GM12873 (cell line): Measurements from ENCODE around the gene WFDC1.

ENCODE experiments used
- CTCF ChIP-seq: IDR thresholded peaks from 2 replicates; pipeline ENCODE4 v1.5.1; 2012; ENCODE audit warnings: low read depth, mild to moderate bottlenecking, moderate library complexity, low read length, control low read depth; ENCODE audit not compliant: insufficient read depth; ENCODE audit errors: missing control alignments

WFDC1 gene

DNA sequence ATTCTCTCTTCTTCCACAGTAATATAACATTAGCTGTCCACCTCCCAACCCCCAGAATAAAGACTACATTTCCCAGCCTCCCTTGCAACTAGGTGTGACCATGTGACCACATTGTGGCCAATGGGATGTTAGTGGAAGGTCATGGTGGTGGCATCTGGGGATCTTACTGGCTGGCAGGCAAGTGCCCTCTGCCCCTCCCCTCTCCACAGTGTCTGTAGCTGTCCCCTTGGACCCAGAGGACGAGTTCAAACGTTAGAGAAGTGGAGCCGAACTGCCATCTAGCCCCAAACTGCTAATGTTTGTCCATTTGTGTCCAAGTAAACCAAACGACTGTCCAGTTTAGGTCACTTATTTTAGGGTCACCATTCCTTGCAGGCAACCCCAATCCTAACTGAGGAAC is 28.2 kb upstream of the WFDC1 start:
- TF ChIP-seq CTCF = no peak

DNA sequence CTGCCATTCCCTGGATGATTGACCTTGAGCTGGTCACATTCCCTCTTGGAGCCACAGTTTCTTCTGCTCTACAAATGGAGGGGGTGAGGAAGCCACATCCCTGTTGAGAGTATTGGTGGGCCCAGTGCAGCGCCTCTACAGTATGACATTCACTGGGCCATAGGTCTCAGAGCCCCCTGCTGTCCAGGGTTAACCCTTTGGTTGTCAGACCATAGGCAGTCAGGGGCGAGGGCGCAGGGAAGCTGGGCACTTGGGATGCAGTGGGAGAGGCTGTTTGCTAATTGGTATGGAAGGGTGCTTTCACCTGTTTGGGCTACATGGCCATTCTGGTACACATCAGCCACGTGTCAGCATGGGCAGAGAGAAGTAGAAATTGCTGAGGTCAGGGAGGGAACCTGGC is 27.3 kb upstream of the WFDC1 start:
- no peak for TF ChIP-seq CTCF

DNA sequence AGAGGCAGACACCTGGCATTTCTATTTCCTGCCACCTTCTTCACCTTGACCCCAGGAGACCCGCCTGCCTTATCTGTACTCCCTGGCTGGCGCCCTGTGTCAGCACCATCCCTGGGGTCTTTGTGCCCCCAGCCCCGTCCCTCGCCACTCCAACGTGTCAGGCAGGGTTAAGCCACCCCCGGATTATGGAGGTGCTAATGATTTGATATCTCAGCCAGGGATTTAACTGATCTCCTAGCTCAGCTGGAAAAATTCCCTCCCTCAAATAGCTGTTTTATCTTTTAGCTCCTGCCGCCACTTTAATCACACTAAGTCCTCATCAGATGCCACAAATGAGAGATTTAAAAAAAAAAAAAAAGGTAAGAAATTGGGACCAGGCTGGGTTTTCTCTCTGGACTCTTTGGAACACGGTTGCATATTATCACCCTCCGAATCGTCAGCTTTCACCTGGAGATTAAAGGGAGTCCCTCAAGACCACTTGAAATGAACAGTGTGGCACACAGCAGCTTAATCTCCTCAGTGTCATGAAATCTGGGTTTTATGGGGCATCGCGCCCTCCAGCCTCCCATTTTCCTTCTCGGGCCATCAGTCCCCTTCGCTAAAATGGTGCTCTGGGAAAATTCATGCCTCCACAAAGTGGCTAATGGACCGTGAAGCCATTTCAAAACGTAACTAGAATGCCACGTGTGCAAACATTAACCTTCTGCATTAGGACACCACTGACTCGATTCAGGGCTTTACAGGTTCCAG is 26.2 kb upstream of the WFDC1 start:
- no peak for TF ChIP-seq CTCF

DNA sequence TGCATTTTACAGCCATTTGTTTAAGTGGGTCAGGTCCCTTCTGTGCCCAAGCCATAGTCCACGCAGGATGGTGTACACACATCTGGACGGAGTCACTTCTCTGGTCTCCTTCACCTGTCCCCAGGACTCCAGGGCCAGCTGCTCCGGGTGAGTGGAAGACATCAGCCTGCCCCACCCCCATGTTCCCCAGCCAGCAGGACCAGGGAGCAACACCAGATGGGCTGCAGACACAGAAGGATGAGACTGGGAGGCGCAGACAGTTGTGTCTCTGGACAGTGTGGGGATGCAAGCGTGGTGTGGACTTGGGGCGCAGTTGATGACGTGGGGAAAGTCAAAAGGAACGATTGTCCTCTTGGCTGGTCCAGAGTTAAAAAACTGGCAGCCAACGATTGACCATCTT is 24.6 kb upstream of the WFDC1 start:
- TF ChIP-seq CTCF = no peak

GRCh38 chr16:84270531-84270930 is 24.1 kb upstream of the WFDC1 start:
- no peak for TF ChIP-seq CTCF

DNA sequence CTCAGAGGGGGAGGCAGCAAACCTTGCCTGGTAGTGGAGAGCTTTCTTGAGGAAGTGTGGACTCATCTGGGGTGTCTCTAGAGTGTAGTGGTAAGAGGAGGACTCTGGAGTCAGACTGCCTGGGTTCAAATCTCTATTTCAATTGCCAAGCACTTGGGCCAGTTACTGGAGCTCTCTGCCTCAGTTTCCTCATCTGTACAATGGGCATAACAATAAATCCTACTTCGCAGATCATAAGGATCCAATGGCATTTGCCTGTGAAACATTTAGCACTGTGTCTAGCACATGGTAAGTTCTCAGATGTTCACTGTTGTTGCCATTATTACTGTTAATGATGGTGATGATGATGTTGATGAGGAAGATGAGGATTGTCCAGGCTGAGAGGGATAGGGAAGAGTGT is 23.6 kb upstream of the WFDC1 start:
- TF ChIP-seq CTCF = no peak

DNA sequence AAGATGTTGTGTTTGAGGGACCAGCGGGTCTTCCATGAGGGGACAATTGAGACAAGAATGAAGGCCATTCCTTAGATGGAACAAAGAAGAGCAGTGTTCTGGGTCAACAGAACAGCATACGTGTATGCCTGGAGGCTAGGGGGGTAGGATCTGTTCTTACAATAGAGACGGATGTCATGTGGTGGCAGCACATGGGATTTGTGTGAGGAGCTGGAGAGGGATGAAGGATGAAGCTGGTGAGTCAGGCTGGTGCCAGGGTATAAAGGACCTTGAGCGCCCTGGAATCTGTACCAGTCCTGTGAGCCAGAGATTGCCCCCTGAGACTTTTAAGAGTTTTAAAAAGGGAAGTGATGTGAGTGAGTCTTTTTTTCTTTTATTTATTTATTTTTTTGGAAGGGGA is 22.8 kb upstream of the WFDC1 start:
- TF ChIP-seq CTCF = no peak
